Measurements from ENCODE around the gene IL4. TPM values are rescaled to one million over a fixed set of nuclear protein-coding genes. Genes with fewer than 3 reads are reported as not detected.

Gene IL4
- total RNA-seq, 1 experiment from 2014 or later: not detected

- Histone ChIP-seq H3K36me3 (ENCODE audit: low read depth) (no peaks in the 10 kb centered on the region), H3K9me3 (ENCODE audit: insufficient read depth, low read depth) (0 out of 2 replicates have a peak, but pooled peaks cover 4% of the 10 kb centered on the region), H3K4me2 (no peak overlapping the region), H3K27ac (no peak overlapping the region), H3K27me3 (ENCODE audit: insufficient read depth, low read depth) (no peaks in the 10 kb centered on the region), H3K4me1 (replicated peaks; ENCODE audit: insufficient read depth) (no peaks in the 10 kb centered on the region), H3K4me3 (no peak overlapping the region), H4K20me1 (ENCODE audit: insufficient read depth) (no peaks in the 10 kb centered on the region), H3F3A (ENCODE audit: insufficient read depth, low read depth) (no peaks in the 10 kb centered on the region), H3K9me2 (ENCODE audit: insufficient read depth) (no peaks in the 10 kb centered on the region; the same call in 1 of the 2 replicates), H2AFZ (no peak overlapping the region), H3K79me2 (ENCODE audit: low read depth) (no peaks in the 10 kb centered on the region)
- TF ChIP-seq, protein P1, sequence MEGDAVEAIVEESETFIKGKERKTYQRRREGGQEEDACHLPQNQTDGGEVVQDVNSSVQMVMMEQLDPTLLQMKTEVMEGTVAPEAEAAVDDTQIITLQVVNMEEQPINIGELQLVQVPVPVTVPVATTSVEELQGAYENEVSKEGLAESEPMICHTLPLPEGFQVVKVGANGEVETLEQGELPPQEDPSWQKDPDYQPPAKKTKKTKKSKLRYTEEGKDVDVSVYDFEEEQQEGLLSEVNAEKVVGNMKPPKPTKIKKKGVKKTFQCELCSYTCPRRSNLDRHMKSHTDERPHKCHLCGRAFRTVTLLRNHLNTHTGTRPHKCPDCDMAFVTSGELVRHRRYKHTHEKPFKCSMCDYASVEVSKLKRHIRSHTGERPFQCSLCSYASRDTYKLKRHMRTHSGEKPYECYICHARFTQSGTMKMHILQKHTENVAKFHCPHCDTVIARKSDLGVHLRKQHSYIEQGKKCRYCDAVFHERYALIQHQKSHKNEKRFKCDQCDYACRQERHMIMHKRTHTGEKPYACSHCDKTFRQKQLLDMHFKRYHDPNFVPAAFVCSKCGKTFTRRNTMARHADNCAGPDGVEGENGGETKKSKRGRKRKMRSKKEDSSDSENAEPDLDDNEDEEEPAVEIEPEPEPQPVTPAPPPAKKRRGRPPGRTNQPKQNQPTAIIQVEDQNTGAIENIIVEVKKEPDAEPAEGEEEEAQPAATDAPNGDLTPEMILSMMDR (conservative IDR thresholded peaks at IDR 0.05): no peak
- no peak for TF ChIP-seq EZH2 (IDR thresholded peaks at IDR 0.05; ENCODE audit: low read depth)
- ChIA-PET CTCF (no interaction called here), POLR2A (ENCODE audit: unreplicated experiment) (no interaction called here)
- intact Hi-C loops (cut with micrococcal nuclease; ENCODE audit: unreplicated experiment): no loop called here
- no peak for DNase-seq
- no TSS peak for BruUV-seq (replicated peaks)
Measured at GRCh38 chr5:132653716-132654115, 20.1 kb upstream of the IL4 start.

- no peak overlapping the region for H3K27ac ChIP-seq
- no peaks in the 10 kb centered on the region; the same call in 1 of the 2 replicates for H3K9me2 ChIP-seq (ENCODE audit: insufficient read depth)
- DNase-seq: no peak
- no peaks in the 10 kb centered on the region for H3F3A ChIP-seq (ENCODE audit: insufficient read depth, low read depth)
- H3K4me3 ChIP-seq: no peak overlapping the region
- no peaks in the 10 kb centered on the region for H4K20me1 ChIP-seq (ENCODE audit: insufficient read depth)
- POLR2A ChIA-PET (ENCODE audit: unreplicated experiment): no interaction called here
- TF ChIP-seq EZH2 (IDR thresholded peaks at IDR 0.05; ENCODE audit: low read depth): no peak
- TF ChIP-seq, protein P1 (conservative IDR thresholded peaks at IDR 0.05): no peak
- H3K4me2 ChIP-seq: no peak overlapping the region
- no peaks in the 10 kb centered on the region for H3K9me3 ChIP-seq (ENCODE audit: insufficient read depth, low read depth)
- intact Hi-C loops (cut with micrococcal nuclease; ENCODE audit: unreplicated experiment): no loop called here
- CTCF ChIA-PET: no interaction called here
- no peaks in the 10 kb centered on the region for H3K4me1 ChIP-seq (replicated peaks; ENCODE audit: insufficient read depth)
- no peak overlapping the region for H2AFZ ChIP-seq
- H3K27me3 ChIP-seq (ENCODE audit: insufficient read depth, low read depth): no peaks in the 10 kb centered on the region
- no peaks in the 10 kb centered on the region for H3K79me2 ChIP-seq (ENCODE audit: low read depth)
- no TSS peak for BruUV-seq (replicated peaks)
- no peaks in the 10 kb centered on the region for H3K36me3 ChIP-seq (ENCODE audit: low read depth)
Measured at GRCh38 chr5:132655821-132656773, 17.7 kb upstream of the IL4 start.

DNA sequence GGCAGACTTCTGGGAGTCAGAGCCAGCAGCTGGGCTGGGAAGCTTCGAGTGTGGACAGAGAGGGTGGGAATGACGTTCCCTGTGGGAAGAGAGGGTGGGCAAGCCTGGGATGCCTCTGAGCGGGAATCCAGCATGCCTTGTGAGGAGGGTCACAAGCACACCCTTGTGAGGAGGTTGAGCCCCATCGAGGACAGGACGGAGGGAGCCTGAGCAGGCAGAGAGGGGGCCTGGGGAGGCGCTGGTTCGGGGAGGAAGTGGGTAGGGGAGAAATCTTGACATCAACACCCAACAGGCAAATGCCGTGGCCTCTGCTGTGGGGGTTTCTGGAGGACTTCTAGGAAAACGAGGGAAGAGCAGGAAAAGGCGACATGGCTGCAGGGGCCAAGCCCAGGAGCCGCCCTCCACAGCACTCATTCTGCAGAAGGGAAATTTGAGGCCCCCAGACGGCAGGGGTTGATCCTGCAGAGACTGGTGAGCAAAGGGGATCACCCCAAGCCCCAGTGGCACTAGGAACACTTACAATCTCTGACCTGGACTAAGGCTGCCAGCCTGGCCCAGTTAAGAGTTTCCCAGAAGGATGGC lies 16.9 kb upstream of the IL4 start:
- Histone ChIP-seq H3K27me3 (ENCODE audit: insufficient read depth, low read depth) (no peaks in the 10 kb centered on the region), H4K20me1 (ENCODE audit: insufficient read depth) (no peaks in the 10 kb centered on the region), H3K79me2 (ENCODE audit: low read depth) (no peaks in the 10 kb centered on the region), H3K36me3 (ENCODE audit: low read depth) (no peaks in the 10 kb centered on the region), H3K4me2 (no peak overlapping the region), H3K9me2 (ENCODE audit: insufficient read depth) (no peaks in the 10 kb centered on the region; the same call in 1 of the 2 replicates), H3K9me3 (ENCODE audit: insufficient read depth, low read depth) (no peaks in the 10 kb centered on the region), H3K4me1 (replicated peaks; ENCODE audit: insufficient read depth) (no peaks in the 10 kb centered on the region), H3K4me3 (no peak overlapping the region), H3K27ac (no peak overlapping the region), H2AFZ (no peak overlapping the region), H3F3A (ENCODE audit: insufficient read depth, low read depth) (no peaks in the 10 kb centered on the region)
- ChIA-PET POLR2A (ENCODE audit: unreplicated experiment) (no interaction called here), CTCF (no interaction called here)
- DNase-seq: no peak
- intact Hi-C loops (cut with micrococcal nuclease; ENCODE audit: unreplicated experiment): no loop called here
- TF ChIP-seq EZH2 (IDR thresholded peaks at IDR 0.05; ENCODE audit: low read depth): no peak
- TF ChIP-seq, protein P1 (conservative IDR thresholded peaks at IDR 0.05): no peak
- no TSS peak for BruUV-seq (replicated peaks)

All from PC-9 (cell line).